Measurements from ENCODE around the gene GIMAP1. TPM values are rescaled to one million over a fixed set of nuclear protein-coding genes. Genes with fewer than 3 reads are reported as not detected.

The GIMAP1 gene
- polyA plus RNA-seq, 1 of the 3 experiments (the other 2 are of a cell fraction): not detected

DNA sequence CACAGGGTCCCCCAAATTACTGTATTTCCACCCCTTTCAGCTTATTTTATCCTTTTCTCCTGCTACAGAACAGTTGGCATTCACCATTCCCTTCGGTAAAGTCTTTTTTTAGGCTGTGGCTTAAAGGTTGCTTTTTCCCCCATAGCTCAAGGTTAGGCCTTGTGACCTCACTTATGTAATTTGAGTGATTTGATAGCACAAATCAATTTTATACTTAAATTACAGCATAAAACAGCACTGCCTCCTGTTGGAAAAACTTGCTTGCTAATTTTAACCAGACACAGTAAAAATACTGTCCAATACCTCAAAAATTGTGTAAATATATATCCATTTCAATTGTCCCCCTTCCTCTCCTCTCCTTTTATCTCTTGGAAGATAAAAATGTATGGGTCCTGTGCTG is 7.1 kb downstream of the GIMAP1 start:
- no peak for TF ChIP-seq NFIC (IDR thresholded peaks at IDR 0.05; ENCODE audit: borderline replicate concordance)
- TF ChIP-seq, protein P1, sequence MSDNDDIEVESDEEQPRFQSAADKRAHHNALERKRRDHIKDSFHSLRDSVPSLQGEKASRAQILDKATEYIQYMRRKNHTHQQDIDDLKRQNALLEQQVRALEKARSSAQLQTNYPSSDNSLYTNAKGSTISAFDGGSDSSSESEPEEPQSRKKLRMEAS (IDR thresholded peaks at IDR 0.05; ENCODE audit: low read depth): no peak
- no peak for TF ChIP-seq FOXM1 (IDR thresholded peaks at IDR 0.05; ENCODE audit: low read depth)
- TF ChIP-seq CTCF (IDR thresholded peaks at IDR 0.05): no peak
- TF ChIP-seq YY1 (IDR thresholded peaks at IDR 0.05; ENCODE audit: low read depth): no peak
- TF ChIP-seq FOXJ3 (CRISPR knock-in tag; IDR thresholded peaks at IDR 0.05): no peak
- TF ChIP-seq NRF1 (IDR thresholded peaks at IDR 0.05; ENCODE audit: low read depth, low read length): no peak
- no peak for TF ChIP-seq TCF12 (IDR thresholded peaks at IDR 0.05)
- no peak for TF ChIP-seq GATA2 (CRISPR knock-in tag; IDR thresholded peaks at IDR 0.05)
- TF ChIP-seq EZH2phosphoT487 (IDR thresholded peaks at IDR 0.05; ENCODE audit: borderline replicate concordance, low read depth): no peak
- no peak overlapping the region for H3K4me2 ChIP-seq
- ChIA-PET POLR2A (no interaction called here), CTCF (interaction anchor here (1.3 kb wide), 1 partner anchor 275 kb away, joined by 5 read pairs; no protein-coding TSS in a partner anchor)
- no peaks in the 10 kb centered on the region for H3K9me3 ChIP-seq
- H4K20me1 ChIP-seq (ENCODE audit: insufficient read depth): no peaks in the 10 kb centered on the region
- H3K79me2 ChIP-seq (ENCODE audit: insufficient read depth): no peaks in the 10 kb centered on the region
- WGBS (ENCODE audit: low lambda C conversion rate): 2% methylated on average over 1 of the region's 1 CpG
- H3F3A ChIP-seq (replicated peaks; ENCODE audit: insufficient read depth): no peaks in the 10 kb centered on the region
- no peaks in the 10 kb centered on the region for H3K4me1 ChIP-seq (ENCODE audit: control insufficient read depth in 1 of 2, insufficient read depth in 2 of 2, low read depth in 1 of 2, low read length in 1 of 2)
- H3K27ac ChIP-seq (ENCODE audit: low read depth in 2 of 2, low read length in 1 of 2): no peak overlapping the region
- peaks cover 34% of the 10 kb centered on the region for H3K27me3 ChIP-seq (ENCODE audit: insufficient read depth)
- H3K9me2 ChIP-seq: no peaks in the 10 kb centered on the region
- H3K4me3 ChIP-seq (ENCODE audit: low read depth in 2 of 2, low read length in 1 of 2): no peak overlapping the region
- H3K9ac ChIP-seq: no peak overlapping the region
- H3K36me3 ChIP-seq (replicated peaks in 1 of 2; ENCODE audit: control insufficient read depth in 1 of 2, insufficient read depth in 2 of 2, low read length in 1 of 2): no peaks in the 10 kb centered on the region
- no peak overlapping the region for H2AFZ ChIP-seq (ENCODE audit: low read depth)
- no peak for DNase-seq

- Histone ChIP-seq H3K9me3 (no peaks in the 10 kb centered on the region; the same call in 1 of the 2 replicates), H4K20me1 (ENCODE audit: insufficient read depth) (no peaks in the 10 kb centered on the region), H3K9me2 (no peaks in the 10 kb centered on the region), H3K4me1 (ENCODE audit: control insufficient read depth in 1 of 2, insufficient read depth in 2 of 2, low read depth in 1 of 2, low read length in 1 of 2) (no peaks in the 10 kb centered on the region), H3K27ac (ENCODE audit: low read depth in 2 of 2, low read length in 1 of 2) (no peak overlapping the region), H3K36me3 (replicated peaks in 1 of 2; ENCODE audit: control insufficient read depth in 1 of 2, insufficient read depth in 2 of 2, low read length in 1 of 2) (no peaks in the 10 kb centered on the region), H3K79me2 (ENCODE audit: insufficient read depth) (no peaks in the 10 kb centered on the region), H2AFZ (ENCODE audit: low read depth) (no peak overlapping the region), H3K9ac (no peak overlapping the region), H3K4me3 (ENCODE audit: low read depth in 2 of 2, low read length in 1 of 2) (no peak overlapping the region), H3F3A (replicated peaks; ENCODE audit: insufficient read depth) (no peaks in the 10 kb centered on the region), H3K27me3 (ENCODE audit: insufficient read depth) (no peaks in the 10 kb centered on the region; the same call in 1 of the 2 replicates), H3K4me2 (no peak overlapping the region)
- 3% methylated on average over 3 of the region's 3 CpGs for WGBS (ENCODE audit: low lambda C conversion rate)
- DNase-seq: no peak
- POLR2A ChIA-PET: no interaction called here
- CTCF ChIA-PET: no interaction called here
- TF ChIP-seq RFX5 (IDR thresholded peaks at IDR 0.05; ENCODE audit: low read length): no peak
- TF ChIP-seq MEF2A (IDR thresholded peaks at IDR 0.05; ENCODE audit: borderline replicate concordance, low read depth): no peak
- TF ChIP-seq CTCF (IDR thresholded peaks at IDR 0.05): no peak
- no peak for TF ChIP-seq YY1 (IDR thresholded peaks at IDR 0.05; ENCODE audit: low read depth)
- TF ChIP-seq, protein P2, sequence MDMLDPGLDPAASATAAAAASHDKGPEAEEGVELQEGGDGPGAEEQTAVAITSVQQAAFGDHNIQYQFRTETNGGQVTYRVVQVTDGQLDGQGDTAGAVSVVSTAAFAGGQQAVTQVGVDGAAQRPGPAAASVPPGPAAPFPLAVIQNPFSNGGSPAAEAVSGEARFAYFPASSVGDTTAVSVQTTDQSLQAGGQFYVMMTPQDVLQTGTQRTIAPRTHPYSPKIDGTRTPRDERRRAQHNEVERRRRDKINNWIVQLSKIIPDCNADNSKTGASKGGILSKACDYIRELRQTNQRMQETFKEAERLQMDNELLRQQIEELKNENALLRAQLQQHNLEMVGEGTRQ (IDR thresholded peaks at IDR 0.05; ENCODE audit: borderline replicate concordance, low read depth, low read length): no peak
- TF ChIP-seq SMC3 (IDR thresholded peaks at IDR 0.05; ENCODE audit: low read depth, low read length): no peak
- TF ChIP-seq, protein P1 (IDR thresholded peaks at IDR 0.05; ENCODE audit: low read depth): no peak
- no peak for TF ChIP-seq IRF3 (IDR thresholded peaks at IDR 0.05; ENCODE audit: low read depth, low read length)
- no peak for TF ChIP-seq FOXJ3 (CRISPR knock-in tag; IDR thresholded peaks at IDR 0.05)
- no peak for TF ChIP-seq FOXM1 (IDR thresholded peaks at IDR 0.05; ENCODE audit: low read depth)
- TF ChIP-seq JUND (IDR thresholded peaks at IDR 0.05): no peak
- no peak for TF ChIP-seq GABPA (IDR thresholded peaks at IDR 0.05; ENCODE audit: low read depth)
- no peak for TF ChIP-seq POLR2AphosphoS5 (IDR thresholded peaks at IDR 0.05; ENCODE audit: low read depth, low read length)
- TF ChIP-seq TCF12 (IDR thresholded peaks at IDR 0.05): no peak
- TF ChIP-seq PBX3 (IDR thresholded peaks at IDR 0.05): no peak
Measured at GRCh38 chr7:150727381-150727780, 11.0 kb downstream of the GIMAP1 start.

All from SK-N-SH (cell line).